Inflammatory macrophage treated with lipopolysaccharide for 4 hours (primary cell): ENCODE measurements around the gene GMCL2.

Source experiments
- DNase-seq: peaks from one replicate; pipeline ENCODE4 v3.0.0-alpha.2; 2020

Gene GMCL2

DNA sequence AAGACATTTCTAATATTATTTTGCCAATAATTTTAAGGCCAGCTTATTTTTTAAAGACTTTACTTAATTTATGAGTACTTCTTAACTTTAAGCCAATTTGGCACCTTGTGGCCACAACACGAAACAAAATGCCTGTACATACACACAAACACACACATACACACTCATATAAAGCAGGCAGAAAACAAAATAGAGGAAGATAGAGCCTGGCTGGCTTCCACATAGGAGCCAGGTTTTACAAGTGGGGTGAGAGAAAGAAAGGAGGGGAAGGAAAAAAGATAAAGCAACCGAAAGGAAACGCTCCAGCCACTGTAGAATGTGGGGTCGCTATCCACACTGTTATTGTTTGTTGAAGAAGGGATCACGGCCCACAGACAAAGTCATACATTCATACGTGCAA is 10.4 kb downstream of the GMCL2 start:
- no peak for DNase-seq

DNA sequence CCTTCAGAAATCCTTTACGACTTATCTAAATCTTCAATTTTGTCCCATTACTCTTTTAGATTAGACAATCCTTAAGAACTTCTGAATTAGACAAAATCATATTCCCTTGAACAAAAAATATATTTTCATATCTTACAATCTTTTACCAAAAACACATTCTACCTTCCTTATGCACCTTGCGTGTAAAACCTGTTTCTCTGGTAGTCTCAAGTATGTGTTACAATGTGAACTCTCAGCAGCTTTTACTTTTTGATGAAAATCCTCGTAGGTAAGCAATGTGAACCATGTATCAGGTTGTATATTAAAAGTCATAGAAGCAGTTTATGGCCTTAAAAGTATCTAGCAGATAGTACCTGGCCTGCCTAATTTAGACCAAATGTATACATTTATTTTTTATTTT is 12.7 kb downstream of the GMCL2 start:
- no peak for DNase-seq

DNA sequence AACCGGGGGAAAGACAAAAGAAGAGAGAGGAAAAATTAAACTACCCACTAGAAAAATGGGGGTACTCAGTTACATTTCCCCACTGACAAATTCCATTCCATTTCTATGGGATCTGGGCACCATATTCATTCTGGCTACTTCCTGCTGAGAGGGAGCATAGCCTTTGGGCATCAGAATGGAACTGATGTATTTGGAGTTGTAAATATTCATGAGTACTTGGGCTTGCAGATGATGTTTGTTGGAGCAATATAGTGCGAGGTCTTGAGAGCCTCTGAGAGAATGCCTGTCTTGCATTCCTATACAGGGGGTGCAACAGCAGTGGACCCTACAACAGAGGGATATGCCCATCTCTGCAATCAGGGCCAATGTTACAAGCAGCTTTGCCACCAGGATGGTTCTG is 16.7 kb downstream of the GMCL2 start:
- DNase-seq = no peak

DNA sequence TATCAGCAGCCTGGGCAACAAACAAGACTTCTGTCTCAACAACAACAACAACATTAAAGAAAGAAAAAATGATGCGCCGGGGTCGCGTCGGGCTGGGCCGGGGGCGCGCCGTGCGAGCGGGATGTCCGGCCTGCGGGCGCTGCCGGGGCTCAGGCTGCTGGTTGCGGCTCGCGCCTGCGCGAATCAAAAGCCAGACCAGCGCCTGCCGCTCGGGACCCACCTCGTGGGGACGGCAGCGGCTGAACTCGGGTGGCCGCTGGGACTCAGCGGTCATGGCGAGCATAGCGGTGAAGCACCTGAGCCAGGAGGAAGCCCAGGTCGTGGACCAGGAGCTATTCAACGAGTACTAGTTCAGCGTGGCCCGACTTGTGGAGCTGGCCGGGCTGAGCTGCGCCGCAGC is 21.6 kb downstream of the GMCL2 start:
- DNase-seq = no peak

DNA sequence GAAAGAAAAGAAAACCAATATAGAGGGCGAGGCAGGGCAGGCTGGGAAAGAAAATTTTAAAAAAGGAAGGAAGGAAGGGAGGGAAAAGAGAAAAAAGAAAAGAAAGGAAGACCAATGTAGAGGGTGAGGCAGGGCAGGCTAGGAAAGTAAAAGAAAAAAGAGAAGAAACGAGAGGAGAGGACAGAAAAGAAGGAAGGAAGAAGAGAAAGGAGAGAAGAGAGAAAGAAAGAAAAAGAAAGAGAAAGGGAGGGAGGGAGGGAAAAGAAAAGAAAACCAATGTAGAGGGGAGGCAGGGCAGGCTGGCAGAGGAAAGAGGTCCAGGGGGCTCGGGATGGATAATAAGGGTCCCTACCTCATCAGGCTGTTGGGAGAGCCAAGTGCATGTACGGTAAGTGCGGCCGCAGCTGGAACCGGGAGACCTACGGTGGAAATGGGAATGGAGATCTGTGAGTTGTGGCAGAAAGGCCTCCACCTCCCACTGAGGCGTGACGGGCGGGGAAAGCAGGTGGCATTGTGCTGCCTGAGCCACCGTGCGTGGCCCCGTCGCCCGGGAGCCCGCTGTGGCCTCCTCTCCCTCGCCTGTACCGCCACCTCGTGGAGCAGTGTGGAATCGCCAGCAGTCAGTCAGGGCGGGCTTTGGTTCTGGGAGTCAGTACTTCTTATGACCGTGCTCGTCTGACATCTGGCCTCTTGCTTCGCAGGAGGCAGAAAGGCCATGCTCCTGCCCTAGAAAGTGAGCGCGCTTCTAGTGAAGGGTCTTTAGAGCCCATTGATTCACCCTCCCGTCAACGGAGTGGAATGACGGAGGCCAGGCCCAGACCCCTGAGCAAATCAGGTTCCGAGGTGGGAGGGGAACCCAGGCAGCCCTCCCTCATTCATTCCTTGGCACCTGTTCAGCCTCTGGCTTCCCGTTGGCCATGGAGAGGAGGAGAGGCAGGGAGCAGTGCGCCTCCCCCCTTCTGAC is 23.1 kb downstream of the GMCL2 start:
- peak; percentile 68 for DNase-seq

DNA sequence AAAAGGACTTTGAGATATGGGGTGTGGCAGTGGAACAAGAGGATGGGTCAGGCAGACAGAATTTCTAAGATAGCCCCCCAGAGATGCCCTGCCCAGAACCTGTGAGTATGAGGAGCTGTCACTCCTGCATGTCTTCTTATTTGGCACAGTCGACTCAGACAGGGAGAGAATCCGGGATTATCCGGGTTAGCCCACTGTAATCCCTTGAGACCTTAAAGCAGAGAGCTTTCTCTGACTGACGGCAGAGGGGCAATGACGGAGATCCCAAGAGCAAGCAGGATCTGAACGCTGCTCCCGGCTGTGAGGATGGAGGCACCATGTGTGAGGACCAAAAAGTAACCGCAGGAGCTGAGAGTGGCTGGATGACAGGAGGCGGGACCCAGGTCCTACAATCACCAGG is 24.7 kb downstream of the GMCL2 start:
- DNase-seq = no peak

DNA sequence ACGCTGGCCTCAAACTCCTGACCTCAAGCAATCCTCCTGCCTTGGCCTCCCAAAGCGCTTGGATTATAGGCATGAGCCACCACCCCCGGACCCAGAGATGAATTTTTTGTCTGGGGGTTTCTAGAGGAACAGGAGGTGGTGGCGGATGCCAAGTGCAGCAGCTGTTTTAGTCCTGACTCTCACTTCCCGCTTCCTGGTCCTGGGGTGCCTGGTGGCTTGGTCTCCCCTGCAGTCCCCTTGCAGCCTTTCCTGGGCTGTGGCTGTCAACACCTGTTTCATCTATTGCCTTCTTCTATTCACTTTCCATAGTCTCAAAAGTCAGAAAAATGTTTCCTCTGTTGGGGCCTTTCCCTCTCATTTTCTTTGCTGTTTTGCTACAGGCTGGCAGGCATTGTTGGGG is 27.0 kb downstream of the GMCL2 start:
- no peak for DNase-seq

DNA sequence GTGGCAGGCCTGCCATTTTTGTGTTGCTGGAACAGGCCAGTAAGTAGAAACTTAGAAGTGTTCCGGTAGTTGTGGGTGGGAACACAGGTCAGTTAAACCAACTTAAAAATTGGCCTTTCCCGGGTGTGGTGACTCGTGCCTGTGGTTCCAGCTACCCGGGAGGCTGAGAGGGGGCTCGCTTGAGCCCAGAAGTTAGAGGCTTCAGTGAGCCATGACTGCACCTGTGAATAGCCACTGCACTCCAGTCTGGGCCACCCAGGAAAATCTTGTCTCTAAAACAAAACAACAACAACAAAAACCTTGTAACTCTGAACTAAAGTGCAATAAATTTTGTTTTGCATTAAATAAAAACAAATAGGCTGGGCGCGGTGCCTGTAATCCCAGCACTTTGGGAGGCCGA is 32.1 kb downstream of the GMCL2 start:
- no peak for DNase-seq

DNA sequence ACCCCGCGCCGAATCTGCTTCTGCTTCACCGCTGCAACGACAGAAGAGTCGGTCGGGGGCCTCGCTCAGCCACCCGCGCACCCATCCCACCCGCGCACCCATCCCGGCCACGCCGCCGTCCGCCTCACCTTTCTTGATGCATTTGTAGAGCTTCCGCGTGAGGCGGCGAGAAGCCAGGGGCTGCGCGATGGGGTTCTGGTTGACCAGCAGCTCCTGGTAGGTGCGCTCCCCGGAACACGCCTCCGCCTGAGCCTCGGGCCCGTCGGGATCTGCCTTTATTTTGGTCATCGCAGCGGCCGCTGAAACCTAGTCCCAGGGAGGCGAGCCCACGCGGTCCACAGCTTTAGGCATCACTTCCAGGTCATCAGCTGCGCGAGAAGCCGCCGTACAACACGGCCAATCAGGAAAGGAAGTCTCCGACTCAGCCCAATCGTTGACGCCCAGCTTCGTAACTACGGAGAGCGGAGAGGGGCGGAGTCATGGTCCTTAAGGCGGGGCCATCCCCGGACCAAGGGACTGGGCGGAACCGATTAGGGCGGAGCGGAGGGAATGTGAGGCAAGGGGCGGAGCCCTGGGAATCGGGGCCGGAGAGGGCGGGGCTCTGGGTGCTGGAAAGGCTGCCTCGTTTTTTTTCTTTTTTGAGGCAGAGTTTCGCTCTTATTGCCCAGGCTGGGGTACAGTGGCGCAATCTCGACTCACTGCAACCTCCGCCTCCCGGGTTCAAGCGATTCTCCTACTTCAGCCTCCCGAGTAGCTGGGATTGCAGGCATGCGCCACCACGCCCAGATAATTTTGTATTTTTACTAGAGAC is 33.4 kb downstream of the GMCL2 start, which contains the start of gene NHP2:
NHP2 (minus strand) TSS at position 356 of the 811 bp plus-strand sequence; CDS start at position 288, 68 bp downstream.
- DNase-seq = peak; percentile 99

DNA sequence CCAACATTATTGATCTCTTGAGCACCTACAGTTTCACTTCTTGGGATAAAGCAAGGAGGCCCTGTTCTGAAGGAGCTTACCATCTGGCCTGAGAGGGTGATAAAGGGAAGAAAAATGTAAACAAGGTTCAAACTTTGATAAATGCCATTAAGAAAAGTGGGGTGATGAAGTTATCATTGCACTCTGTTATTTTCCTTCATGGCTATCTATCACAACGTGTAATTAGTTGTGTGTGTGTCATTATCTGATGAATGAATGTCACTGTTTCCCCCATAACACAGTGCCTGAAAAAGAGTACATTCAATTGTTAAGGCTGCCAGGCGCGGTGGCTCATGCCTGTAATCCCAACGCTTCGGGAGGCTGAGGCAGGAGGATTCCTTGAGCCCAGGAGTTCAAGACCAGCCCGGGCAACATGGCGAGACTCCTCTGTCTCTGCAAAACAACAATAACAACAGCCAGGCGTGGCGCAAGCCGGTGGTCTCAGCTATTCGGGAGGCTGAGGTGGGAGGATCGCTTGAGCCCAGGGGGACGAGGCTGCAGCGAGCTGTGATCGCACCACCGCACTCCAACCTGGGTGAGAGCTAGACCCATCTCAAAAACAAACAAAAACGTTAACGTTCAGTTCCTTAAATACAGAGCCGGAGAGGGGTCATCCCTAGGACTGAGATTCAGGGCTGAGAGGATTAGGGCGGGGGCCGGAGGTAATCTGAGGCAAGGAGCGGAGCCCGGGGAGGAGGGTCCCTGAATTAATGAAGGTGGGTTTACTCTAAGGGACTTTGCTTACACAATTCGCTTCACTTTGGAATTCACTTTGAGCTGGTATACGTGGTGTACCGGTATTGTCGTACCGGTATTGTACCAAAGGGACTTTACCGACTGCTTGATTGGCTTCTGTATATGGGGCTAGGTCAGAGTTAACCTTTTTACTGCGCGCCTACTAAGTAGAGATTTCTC is 34.4 kb downstream of the GMCL2 start:
- no peak for DNase-seq

DNA sequence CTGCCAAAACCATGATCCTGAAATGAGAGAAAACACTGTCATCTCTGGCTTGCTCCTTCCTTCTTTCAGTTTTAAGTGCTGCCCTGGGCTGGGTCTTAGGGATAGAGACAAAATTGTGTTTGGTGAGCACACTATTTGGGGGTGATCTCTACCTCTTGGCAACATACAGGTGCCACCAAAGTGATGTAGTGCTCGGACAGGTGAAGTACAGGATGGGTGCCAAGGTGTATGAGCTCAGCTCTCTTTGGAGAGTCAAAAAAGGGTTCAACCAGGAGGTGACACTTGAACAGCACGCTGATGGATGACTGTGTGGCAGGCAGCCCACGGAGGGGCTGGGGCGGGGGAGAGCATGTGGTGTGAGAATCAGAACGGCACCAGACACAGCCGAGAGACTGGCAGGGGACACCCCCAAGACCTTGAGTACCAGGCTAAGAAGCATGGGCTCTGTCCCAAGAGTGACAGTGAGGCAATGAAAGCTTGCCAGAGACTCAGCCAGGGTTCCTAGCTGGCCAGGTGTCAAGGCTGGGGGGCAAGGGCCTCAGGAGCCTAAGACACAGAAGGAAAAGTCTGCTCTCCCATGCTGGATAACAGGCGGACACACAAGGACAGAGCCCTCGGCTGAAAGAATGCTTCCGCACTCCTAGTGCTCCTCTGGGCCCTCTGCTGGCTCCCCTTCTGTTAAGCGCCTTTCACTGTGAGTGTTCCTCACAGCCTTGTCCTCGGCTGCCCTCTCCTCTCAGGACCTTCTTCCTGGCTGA is 36.0 kb downstream of the GMCL2 start:
- DNase-seq = no peak

DNA sequence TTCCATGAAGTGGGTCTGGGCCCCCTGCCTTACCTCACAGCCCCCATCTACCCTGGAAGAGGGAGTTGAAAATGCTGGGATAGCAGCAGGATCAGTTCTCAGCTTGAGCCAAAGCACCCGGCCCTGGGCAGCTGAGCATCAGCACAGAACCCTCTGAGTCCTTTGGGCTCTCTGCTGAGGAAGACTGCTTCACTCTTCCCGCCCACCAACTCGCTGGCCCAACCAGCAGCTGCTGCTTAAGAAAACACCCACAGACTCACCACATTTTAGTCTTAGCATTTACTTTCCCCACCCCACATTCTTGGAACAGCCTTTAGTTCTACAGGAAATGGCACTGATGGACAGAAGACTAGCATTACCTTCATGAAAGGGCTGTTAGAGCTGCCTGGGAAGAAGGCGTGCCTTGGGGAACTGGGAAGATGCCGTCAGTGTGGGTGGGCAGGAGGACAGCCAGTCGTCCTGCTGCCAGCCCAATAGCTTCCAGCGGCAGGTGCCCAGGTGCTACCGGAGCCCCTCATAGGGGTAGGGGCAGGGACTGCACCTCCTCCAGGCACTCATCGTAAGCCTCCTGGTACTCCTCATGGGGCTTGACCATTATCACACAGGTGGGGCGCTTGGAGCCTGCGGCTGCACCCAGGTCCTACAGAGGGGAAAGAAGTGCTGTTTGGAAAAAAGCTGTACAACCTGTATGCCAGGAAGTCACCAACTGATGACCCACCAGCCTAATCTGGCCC is 37.8 kb downstream of the GMCL2 start:
- DNase-seq = no peak

DNA sequence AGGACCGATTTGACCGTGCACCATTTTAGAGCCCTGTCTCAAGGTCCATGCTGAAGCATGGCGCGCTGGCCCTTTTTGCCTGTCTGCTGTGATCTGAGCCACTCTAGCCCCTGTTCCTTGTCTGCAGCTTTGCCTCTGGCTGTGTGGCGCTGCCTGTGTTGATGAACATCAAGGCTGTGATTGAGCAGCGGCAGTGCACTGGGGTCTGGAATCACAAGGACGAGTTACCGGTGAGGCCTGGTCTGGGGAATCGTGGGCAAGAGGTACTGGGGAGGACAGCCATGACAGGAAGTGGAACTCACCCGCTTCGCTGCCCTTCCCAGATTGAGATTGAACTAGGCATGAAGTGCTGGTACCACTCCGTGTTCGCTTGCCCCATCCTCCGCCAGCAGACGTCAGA is 39.8 kb downstream of the GMCL2 start:
- DNase-seq = no peak

DNA sequence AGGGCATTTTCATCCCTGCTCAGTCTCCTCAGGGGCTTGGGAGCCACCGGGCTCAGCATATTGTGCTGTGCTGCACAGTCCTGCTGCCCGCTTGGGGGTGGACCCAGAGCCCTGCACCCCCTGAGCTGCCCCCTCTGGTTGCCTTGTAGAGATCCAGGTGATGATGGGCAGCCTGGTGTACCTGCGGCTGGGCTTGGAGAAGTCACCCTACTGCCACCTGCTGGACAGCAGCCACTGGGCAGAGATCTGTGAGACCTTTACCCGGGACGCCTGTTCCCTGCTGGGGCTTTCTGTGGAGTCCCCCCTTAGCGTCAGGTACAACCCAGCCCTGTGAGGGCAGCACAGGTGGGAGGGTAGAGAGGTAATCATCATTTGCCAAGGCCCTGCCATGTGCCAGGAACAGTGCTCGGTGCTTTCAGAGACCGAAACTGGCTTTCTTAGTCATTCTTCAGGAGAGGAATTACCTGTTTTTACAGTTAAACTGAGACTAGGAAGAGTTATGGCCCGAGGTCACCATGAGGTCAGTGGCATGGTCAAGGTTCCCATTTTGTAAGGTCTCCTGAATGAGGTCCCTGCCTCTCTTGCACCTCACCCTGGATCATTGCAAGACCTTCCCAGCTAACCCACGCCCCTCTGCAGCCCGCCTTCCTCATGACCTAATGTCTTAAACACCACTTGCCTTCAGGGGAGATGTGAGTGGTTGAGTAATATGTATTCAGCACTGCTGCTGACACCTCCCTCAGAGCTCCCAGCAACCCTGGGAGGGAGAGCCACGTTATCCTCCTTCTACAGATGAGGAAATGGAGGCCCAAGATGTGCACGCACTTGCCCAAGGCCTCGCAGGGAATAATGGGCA is 41.0 kb downstream of the GMCL2 start:
- DNase-seq = peak; percentile 46

DNA sequence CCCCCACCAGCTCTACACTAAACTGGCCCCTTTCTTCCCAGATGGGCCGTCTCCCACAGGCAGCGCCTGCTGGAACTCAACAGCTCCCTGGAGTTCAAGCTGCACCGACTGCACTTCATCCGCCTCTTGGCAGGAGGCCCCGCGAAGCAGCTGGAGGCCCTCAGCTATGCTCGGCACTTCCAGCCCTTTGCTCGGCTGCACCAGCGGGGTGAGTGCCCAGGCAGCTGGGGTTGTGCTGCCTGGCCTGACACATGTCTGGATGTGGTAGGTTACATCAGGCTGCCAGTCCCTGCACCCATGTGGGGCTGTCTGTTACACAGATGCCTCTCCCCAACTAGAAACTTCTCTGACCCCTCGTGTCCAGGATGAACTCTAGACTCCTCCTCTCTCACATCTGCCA is 43.3 kb downstream of the GMCL2 start:
- no peak for DNase-seq

DNA sequence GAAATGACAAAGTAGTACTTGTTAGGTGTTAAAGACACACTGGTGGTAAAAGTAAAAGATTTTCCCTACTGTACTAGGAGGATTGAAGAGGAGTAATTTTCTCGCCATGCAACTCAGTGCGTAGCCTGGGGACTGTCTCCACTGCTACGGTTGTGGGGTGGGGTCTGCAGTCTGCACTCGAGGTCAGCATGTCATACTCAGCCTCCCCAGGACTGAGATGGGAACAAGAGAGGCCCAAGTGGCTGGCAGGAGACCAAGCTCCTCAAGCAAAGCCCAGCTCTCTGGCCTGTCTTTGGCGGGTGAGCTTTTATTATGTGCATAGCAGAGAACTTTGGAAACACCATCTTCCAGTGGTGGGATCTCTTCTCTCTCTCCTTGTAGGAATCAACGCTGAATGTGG is 43.9 kb downstream of the GMCL2 start:
- DNase-seq = no peak

DNA sequence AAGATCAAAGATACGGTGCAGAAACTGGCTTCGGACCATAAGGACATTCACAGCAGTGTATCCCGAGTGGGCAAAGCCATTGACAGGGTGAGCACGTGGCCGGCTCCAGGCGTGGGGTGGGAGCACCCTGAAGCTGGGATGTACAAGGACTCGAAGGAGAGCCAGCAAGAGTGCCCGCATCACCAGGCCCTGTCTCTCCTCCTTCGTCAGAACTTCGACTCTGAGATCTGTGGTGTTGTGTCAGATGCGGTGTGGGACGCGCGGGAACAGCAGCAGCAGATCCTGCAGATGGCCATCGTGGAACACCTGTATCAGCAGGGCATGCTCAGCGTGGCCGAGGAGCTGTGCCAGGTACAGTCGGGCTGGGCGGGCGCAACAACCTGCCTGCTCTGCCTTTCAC is 44.5 kb downstream of the GMCL2 start:
- DNase-seq = no peak

DNA sequence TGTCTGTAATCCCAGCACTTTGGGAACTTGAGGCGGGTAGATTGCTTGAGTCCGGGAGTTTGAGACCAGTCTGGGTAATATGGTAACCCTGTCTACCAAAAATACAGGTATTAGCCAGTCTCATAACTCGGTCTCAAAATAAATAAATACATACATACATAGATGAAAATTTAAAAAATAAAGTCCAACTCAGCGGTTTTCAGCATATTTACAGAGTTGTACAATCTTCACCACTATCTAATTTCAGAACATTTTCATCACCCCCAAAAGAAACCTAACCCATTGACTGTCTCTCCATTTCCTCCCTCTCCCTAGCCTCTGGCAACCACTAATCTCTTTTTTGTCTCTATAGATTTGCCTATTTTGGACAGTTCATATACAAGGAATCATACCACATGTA is 45.6 kb downstream of the GMCL2 start:
- DNase-seq = no peak

DNA sequence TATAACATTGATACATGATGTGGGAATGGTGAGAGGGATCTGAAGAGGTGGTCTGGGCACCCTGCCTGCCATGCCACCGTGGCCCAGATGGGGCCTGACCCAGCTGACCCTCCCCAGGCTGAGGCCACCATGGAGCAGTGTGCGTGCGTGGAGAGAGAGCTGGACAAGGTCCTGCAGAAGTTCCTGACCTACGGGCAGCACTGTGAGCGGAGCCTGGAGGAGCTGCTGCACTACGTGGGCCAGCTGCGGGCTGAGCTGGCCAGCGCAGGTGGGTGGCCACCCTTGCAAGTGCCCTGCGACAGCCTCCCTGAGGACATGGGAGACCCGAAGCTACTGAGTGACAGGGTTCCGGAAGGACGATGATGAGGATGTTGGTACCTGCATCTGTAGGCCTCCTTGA is 49.2 kb downstream of the GMCL2 start:
- no peak for DNase-seq

DNA sequence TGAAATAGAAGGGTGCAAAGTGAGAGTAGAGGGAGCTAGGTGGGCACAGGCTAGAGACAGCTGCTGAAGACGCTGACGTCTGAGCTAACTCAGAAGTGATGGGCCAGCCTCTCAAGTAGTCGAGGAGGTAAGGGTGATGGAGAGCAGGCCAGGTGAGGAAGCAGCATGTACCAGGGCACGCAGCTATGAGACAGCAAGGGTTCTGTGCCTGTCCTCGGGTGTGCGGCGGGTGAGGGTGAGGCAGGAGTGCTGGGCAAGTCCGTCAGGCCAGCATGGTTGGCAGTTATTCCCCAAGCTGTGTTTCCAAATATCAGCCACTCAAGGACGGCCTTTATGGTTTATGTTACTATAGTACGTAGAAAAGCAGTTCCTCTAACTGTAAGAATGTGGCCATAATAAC is 50.2 kb downstream of the GMCL2 start:
- DNase-seq = no peak
